ENCODE data around the gene YJU2. TPM values are rescaled to one million over a fixed set of nuclear protein-coding genes. Genes with fewer than 3 reads are reported as not detected.
"Not testable (repeated sequence)": the region's sequence is repeated elsewhere in the genome, so short reads cannot be mapped to it uniquely, and the experiment has no call there.

The YJU2 gene
- total RNA-seq, 3 donors from 2014 or later (not counting 1 experiment from before 2014, with no cell fraction given) = 37.7 to 39.5 (median 38.5) TPM

DNA sequence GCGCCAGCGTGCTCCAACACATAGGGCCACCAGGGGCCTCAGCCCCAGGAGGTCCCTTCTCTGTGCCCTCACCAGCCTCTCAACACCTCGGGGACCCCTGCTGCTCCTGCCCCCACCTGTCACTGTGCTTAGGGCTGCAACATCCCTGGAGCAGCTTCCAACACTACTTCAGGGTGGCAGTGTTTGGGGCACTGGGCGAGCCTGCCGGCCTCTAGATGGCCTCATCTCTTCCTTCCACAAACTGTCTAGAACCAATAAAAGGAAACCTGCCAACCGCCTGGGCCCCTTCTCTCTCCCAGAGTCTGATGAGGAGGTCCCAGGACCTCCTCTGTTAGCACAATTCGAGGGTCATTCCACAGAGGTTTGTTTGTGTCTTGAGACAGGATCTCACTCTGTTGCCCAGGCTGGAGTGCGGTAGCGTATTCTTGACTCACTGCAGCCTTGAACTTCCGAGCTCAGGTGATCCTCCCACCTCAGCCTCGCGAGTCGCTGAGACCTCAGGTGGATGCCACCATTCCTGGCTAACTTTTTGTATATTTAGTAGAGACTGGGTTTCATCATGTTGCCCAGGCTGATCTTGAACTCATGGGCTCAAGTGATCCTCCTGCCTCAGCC, 22.0 kb downstream of the YJU2 start:
- no peak overlapping the region for H3K4me3 Mint-ChIP-seq
- Histone ChIP-seq H3K36me3 (ENCODE audit: control insufficient read depth, insufficient read depth, low read length) (peaks cover 36% of the 10 kb centered on the region), H3K4me3 (ENCODE audit: low read length) (no peak overlapping the region), H3K27me3 (ENCODE audit: control insufficient read depth, insufficient read depth, low read length) (no peaks in the 10 kb centered on the region), H3K4me1 (ENCODE audit: control insufficient read depth, insufficient read depth, low read length) (peaks cover 37% of the 10 kb centered on the region), H3K27ac (ENCODE audit: low read length) (no peak overlapping the region), H3K9me3 (ENCODE audit: control insufficient read depth, insufficient read depth, low read length) (no peaks in the 10 kb centered on the region)
- peaks cover 32 to 39% of the 10 kb centered on the region in 2 donors for H3K4me1 Mint-ChIP-seq
- DNase-seq (no peak), ATAC-seq (no peak)
- 93% methylated on average over 13 of the region's 13 CpGs for WGBS (ENCODE audit: insufficient coverage)
- H3K27me3 Mint-ChIP-seq (ENCODE audit: low read depth in 2 of 2) = no peaks in the 10 kb centered on the region
- no peak for TF ChIP-seq CTCF (IDR thresholded peaks at IDR 0.05)
- intact Hi-C loops (cut with micrococcal nuclease) = loop anchor here (5.0 to 10.0 kb wide), 3 partner anchors 33 to 256 kb away; partner anchors contain the start of genes CHAF1A, FSD1, SH3GL1 and TMIGD2
- H3K9me3 Mint-ChIP-seq = no peaks in the 10 kb centered on the region
- H3K36me3 Mint-ChIP-seq = no peaks in the 10 kb centered on the region
- H3K27ac Mint-ChIP-seq = no peak overlapping the region

- no peak overlapping the region for H3K27ac ChIP-seq (ENCODE audit: low read length)
- H3K36me3 ChIP-seq (ENCODE audit: control insufficient read depth, insufficient read depth, low read length) = peaks cover 23% of the 10 kb centered on the region
- H3K4me1 ChIP-seq (ENCODE audit: control insufficient read depth, insufficient read depth, low read length) = no peaks in the 10 kb centered on the region
- H3K36me3 Mint-ChIP-seq = no peaks in the 10 kb centered on the region
- no peaks in the 10 kb centered on the region for H3K27me3 ChIP-seq (ENCODE audit: control insufficient read depth, insufficient read depth, low read length)
- DNase-seq (no peak), ATAC-seq (no peak)
- no peak overlapping the region for H3K4me3 Mint-ChIP-seq
- H3K4me1 Mint-ChIP-seq = peaks cover 3 to 7% of the 10 kb centered on the region in 2 donors
- H3K9me3 Mint-ChIP-seq = no peaks in the 10 kb centered on the region
- intact Hi-C loops (cut with micrococcal nuclease) = no loop called here
- TF ChIP-seq CTCF (IDR thresholded peaks at IDR 0.05) = no peak
- 92% methylated on average over 10 of the region's 10 CpGs for WGBS (ENCODE audit: insufficient coverage)
- no peaks in the 10 kb centered on the region for H3K9me3 ChIP-seq (ENCODE audit: control insufficient read depth, insufficient read depth, low read length)
- no peaks in the 10 kb centered on the region for H3K27me3 Mint-ChIP-seq (ENCODE audit: low read depth in 2 of 2)
- H3K27ac Mint-ChIP-seq = no peak overlapping the region
- no peak overlapping the region for H3K4me3 ChIP-seq (ENCODE audit: low read length)
Measured at GRCh38 chr19:4272894-4273293, 26.0 kb downstream of the YJU2 start.

DNA sequence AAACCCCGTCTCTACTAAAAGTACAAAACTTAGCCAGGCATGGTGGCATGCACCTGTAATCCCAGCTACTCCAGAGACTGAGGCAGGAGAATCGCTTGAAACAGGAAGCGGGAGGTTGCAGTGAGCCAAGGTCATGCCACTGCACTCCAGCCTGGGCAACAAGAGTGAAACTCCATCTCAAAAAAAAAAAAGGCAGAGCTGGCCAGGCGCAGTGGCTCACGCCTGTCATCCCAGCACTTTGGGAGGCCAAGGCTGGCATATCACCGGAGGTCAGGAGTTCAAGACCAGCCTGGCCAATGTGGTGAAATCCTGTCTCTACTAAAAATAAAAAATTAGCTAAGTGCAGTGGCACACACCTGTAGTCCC, 27.4 kb downstream of the YJU2 start:
- H3K4me1 Mint-ChIP-seq = not testable (repeated sequence)

DNA sequence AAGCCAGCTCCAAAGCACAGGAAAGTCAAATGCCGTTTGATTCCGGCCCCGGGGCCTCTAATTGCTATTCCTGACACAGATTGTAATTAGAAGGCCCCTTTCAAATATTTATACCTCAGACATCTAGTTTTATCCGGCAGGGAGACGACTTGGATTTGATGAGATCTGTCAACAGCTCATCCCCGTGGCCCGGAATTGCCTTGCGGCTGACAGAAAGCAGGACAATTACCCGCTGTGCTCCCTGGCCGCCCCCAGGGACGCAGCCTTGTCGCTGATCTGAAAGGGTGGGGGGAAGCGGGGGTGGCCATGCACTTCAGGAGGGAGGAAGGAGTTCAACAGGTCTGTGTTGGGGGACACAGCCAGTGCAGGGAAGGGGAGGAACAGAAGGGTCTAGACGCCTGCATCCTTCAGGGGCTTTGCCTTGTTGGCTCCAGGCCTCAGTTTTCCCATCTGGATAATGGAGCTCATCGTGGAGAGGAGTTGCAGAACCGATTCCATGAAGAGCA, 30.4 kb downstream of the YJU2 start:
- H3K36me3 ChIP-seq (ENCODE audit: control insufficient read depth, insufficient read depth, low read length) = no peaks in the 10 kb centered on the region
- no peaks in the 10 kb centered on the region for H3K9me3 Mint-ChIP-seq
- H3K36me3 Mint-ChIP-seq = no peaks in the 10 kb centered on the region
- peaks cover 5 to 6% of the 10 kb centered on the region in 2 donors for H3K4me1 Mint-ChIP-seq
- H3K27me3 Mint-ChIP-seq (ENCODE audit: low read depth in 2 of 2) = peaks cover 6 to 14% of the 10 kb centered on the region in 2 donors
- H3K9me3 ChIP-seq (ENCODE audit: control insufficient read depth, insufficient read depth, low read length) = no peaks in the 10 kb centered on the region
- WGBS (ENCODE audit: insufficient coverage) = 74% methylated on average over 16 of the region's 16 CpGs
- no peak for TF ChIP-seq CTCF (IDR thresholded peaks at IDR 0.05)
- no peak overlapping the region for H3K27ac ChIP-seq (ENCODE audit: low read length)
- no peak overlapping the region for H3K27ac Mint-ChIP-seq
- H3K4me1 ChIP-seq (ENCODE audit: control insufficient read depth, insufficient read depth, low read length) = peaks cover 12% of the 10 kb centered on the region
- no peak for ATAC-seq
- intact Hi-C loops (cut with micrococcal nuclease) = no loop called here
- H3K27me3 ChIP-seq (ENCODE audit: control insufficient read depth, insufficient read depth, low read length) = peaks cover 9% of the 10 kb centered on the region
- H3K4me3 ChIP-seq (ENCODE audit: low read length) = no peak overlapping the region
- no peak overlapping the region for H3K4me3 Mint-ChIP-seq
- DNase-seq = no peak

More for the DNA sequence above, 27.4 kb downstream of the YJU2 start:
- H3K9me3 Mint-ChIP-seq; H3K4me3 ChIP-seq (ENCODE audit: low read length); DNase-seq; ATAC-seq; H3K9me3 ChIP-seq (ENCODE audit: control insufficient read depth, insufficient read depth, low read length); H3K4me3 Mint-ChIP-seq; intact Hi-C loops (cut with micrococcal nuclease); H3K27me3 Mint-ChIP-seq (ENCODE audit: low read depth in 2 of 2); H3K36me3 Mint-ChIP-seq; H3K4me1 ChIP-seq (ENCODE audit: control insufficient read depth, insufficient read depth, low read length); H3K27ac ChIP-seq (ENCODE audit: low read length); H3K27ac Mint-ChIP-seq; H3K27me3 ChIP-seq (ENCODE audit: control insufficient read depth, insufficient read depth, low read length): not testable (repeated sequence)
- WGBS (ENCODE audit: insufficient coverage) = 94% methylated on average over 6 of the region's 6 CpGs
- peaks cover 11% of the 10 kb centered on the region for H3K36me3 ChIP-seq (ENCODE audit: control insufficient read depth, insufficient read depth, low read length)
